ENCODE data around the gene WNT3A.

The WNT3A gene

DNA sequence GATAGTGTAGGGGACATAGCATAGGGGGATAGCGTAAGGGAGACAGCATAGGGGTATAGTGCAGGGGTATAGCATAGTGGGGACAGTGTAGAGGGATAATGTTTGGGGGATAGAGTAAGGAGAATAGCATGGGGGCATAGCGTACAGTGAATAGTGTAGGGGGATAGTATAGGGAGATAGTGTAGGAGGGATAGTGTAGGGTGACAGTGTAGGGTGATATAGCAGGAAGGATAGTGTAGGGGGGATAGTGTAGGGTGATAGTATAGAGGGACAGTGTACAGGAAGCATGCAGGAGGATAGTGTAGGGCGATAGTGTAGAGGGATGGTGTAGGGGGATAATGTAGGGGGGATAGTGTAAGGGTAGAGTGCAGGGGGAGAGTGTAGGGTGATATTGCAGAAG lies 64.1 kb downstream of the WNT3A start (continued):
- no peak for TF ChIP-seq ZNF70 (CRISPR knock-in tag; IDR thresholded peaks at IDR 0.05)

- ATAC-seq: peak; percentile 5; the same call in 2 of the 3 replicates
- TF ChIP-seq ZNF565 (CRISPR knock-in tag; conservative IDR thresholded peaks at IDR 0.05; ENCODE audit: low read depth) (no peak), CSDC2 (CRISPR knock-in tag; IDR thresholded peaks at IDR 0.05) (no peak)
Measured at GRCh38 chr1:228071839-228072657, 65.2 kb downstream of the WNT3A start.

DNA sequence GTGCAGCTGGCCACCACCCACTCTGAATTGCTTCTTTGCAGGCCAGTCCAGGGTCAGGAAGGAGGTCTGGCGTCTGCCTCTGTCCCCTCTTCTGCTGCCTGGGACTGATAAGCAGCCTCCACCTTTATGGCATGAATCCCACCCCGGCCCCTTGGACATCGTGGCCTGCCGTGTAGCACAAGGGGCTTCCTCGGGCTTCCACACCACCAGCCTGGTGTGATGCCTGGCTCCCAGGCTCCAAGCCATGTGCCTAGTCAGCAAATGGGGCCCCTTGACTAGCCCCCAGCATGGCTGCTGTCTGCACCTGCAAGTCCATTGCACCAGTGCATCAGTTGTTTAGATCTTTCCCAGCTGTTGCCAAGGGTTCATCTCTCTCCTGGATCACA lies 65.9 kb downstream of the WNT3A start:
- ATAC-seq: no peak; the same call in 2 of the 3 replicates

DNA sequence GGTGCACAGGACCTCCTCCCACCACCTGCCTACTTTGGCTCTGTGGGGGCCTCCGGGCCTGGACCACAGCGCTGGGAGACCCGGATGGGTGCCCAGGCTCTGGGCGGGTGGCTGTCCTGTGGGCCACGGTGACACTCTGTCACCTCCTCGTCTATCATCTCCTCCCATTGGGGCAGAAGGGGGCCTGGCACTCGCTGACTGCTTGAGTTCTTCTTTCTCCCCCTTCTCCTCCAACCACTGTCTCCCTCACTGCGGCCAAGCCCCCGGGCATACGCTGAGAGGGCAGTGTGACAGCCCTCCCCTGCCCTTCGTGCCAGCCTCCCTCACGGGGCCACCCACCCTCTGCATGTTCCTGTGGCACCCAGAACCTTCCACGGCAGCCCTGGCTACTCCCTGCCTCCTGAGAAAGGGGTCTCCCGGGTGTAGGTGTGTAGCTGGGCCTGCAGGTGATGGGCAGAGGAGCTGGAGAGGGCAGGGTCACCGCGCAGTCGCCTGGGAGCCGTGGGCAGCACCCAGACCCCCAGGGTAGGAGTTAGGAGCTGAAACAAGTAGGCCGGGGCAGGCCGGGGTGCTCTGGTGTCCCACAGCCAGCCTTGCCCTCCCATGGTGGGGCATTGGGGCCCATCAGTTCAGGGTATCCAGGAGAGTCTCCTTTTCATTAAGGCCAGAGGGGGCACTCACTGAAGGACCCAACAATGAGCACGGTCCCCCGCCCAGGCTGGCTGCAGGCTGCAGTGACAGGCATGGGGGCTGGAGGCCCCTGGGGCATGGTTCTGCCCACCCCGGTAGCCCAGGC lies 66.5 kb downstream of the WNT3A start:
- TF ChIP-seq ESRRG (CRISPR knock-in tag; IDR thresholded peaks at IDR 0.05) (no peak), ARNTL (CRISPR knock-in tag; IDR thresholded peaks at IDR 0.05; ENCODE audit: borderline replicate concordance, low read depth) (no peak), BACH2 (CRISPR knock-in tag; IDR thresholded peaks at IDR 0.05; ENCODE audit: borderline replicate concordance) (no peak), SNAI2 (CRISPR knock-in tag; IDR thresholded peaks at IDR 0.05) (no peak), ZNF8 (CRISPR knock-in tag; IDR thresholded peaks at IDR 0.05) (no peak), POU6F1 (CRISPR knock-in tag; IDR thresholded peaks at IDR 0.05; ENCODE audit: borderline replicate concordance, low read depth) (no peak), CREB5 (CRISPR knock-in tag; IDR thresholded peaks at IDR 0.05; ENCODE audit: low read depth) (no peak), CSRNP3 (CRISPR knock-in tag; IDR thresholded peaks at IDR 0.05) (no peak), ZFP30 (CRISPR knock-in tag; IDR thresholded peaks at IDR 0.05) (no peak), ZNF70 (CRISPR knock-in tag; IDR thresholded peaks at IDR 0.05) (no peak), ISL1 (CRISPR knock-in tag; IDR thresholded peaks at IDR 0.05) (no peak), ZNF565 (CRISPR knock-in tag; conservative IDR thresholded peaks at IDR 0.05; ENCODE audit: low read depth) (no peak), PPARA (CRISPR knock-in tag; IDR thresholded peaks at IDR 0.05; ENCODE audit: borderline replicate concordance) (no peak)
- peak; percentile 6; the same call in 1 of the 3 replicates for ATAC-seq

More for the DNA sequence above, 65.9 kb downstream of the WNT3A start:
- TF ChIP-seq, protein P1, sequence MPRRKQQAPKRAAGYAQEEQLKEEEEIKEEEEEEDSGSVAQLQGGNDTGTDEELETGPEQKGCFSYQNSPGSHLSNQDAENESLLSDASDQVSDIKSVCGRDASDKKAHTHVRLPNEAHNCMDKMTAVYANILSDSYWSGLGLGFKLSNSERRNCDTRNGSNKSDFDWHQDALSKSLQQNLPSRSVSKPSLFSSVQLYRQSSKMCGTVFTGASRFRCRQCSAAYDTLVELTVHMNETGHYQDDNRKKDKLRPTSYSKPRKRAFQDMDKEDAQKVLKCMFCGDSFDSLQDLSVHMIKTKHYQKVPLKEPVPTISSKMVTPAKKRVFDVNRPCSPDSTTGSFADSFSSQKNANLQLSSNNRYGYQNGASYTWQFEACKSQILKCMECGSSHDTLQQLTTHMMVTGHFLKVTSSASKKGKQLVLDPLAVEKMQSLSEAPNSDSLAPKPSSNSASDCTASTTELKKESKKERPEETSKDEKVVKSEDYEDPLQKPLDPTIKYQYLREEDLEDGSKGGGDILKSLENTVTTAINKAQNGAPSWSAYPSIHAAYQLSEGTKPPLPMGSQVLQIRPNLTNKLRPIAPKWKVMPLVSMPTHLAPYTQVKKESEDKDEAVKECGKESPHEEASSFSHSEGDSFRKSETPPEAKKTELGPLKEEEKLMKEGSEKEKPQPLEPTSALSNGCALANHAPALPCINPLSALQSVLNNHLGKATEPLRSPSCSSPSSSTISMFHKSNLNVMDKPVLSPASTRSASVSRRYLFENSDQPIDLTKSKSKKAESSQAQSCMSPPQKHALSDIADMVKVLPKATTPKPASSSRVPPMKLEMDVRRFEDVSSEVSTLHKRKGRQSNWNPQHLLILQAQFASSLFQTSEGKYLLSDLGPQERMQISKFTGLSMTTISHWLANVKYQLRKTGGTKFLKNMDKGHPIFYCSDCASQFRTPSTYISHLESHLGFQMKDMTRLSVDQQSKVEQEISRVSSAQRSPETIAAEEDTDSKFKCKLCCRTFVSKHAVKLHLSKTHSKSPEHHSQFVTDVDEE (CRISPR knock-in tag; IDR thresholded peaks at IDR 0.05): no peak
- TF ChIP-seq CREB5 (CRISPR knock-in tag; IDR thresholded peaks at IDR 0.05; ENCODE audit: low read depth) (no peak), CSRNP3 (CRISPR knock-in tag; IDR thresholded peaks at IDR 0.05) (no peak), OSR1 (CRISPR knock-in tag; IDR thresholded peaks at IDR 0.05) (no peak), GLIS3 (CRISPR knock-in tag; IDR thresholded peaks at IDR 0.05) (no peak), ZC3H10 (CRISPR knock-in tag; IDR thresholded peaks at IDR 0.05) (no peak), ESRRG (CRISPR knock-in tag; IDR thresholded peaks at IDR 0.05) (no peak), ZFP30 (CRISPR knock-in tag; IDR thresholded peaks at IDR 0.05) (no peak), ZNF565 (CRISPR knock-in tag; conservative IDR thresholded peaks at IDR 0.05; ENCODE audit: low read depth) (no peak), PPARA (CRISPR knock-in tag; IDR thresholded peaks at IDR 0.05; ENCODE audit: borderline replicate concordance) (no peak), RARB (CRISPR knock-in tag; IDR thresholded peaks at IDR 0.05) (no peak)
